SH-SY5Y (cell line): ENCODE data around the gene PDE4B.

ENCODE experiments used
- GATA2 ChIP-seq: IDR thresholded peaks from 2 replicates; pipeline ENCODE4 v1.6.1; 2011; ENCODE audit warnings: mild to moderate bottlenecking, low read depth, low read length
- GATA3 ChIP-seq: IDR thresholded peaks from 2 replicates; pipeline ENCODE4 v1.6.1; 2011; ENCODE audit warnings: low read depth, mild to moderate bottlenecking, low read length, moderate library complexity

DNA sequence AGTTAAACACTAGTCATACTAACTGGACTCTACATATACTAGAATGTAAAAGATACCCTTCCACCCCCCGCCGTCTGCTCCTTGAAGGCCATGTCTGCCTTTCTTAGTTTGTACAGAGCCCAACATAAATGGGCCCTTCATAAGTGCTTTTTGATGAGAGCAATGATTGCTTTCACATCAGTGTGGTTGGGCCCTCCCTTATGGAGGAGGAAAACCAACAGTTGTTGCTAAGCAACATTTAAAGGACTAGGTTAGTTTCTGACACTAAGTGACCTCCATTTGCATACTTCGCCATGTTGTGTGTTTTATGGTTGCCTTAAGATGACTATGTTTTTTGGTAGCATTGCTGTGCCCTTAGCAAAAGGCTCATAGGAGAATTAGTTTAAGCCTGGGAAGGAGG lies 559.2 kb downstream of the PDE4B start:
- TF ChIP-seq GATA3 = no peak
- no peak for TF ChIP-seq GATA2
